Measurements from ENCODE around the gene CYP4F8.

GRCh38 chr19:15643387-15643786 lies 28.4 kb downstream of the CYP4F8 start:
- TF ChIP-seq RXRA (IDR thresholded peaks at IDR 0.05) (peak; percentile 77 to 90), CTCF (IDR thresholded peaks at IDR 0.05; ENCODE audit: low read depth, low read length, missing input control) (no peak), EGR1 (IDR thresholded peaks at IDR 0.05; ENCODE audit: low read depth in 2 of 2) (peak in 1 of 2 donors; percentile 35), SP1 (IDR thresholded peaks at IDR 0.05) (peak; percentile 82), REST (IDR thresholded peaks at IDR 0.05) (peak; percentile 86), YY1 (IDR thresholded peaks at IDR 0.05) (peak; percentile 69), GABPA (IDR thresholded peaks at IDR 0.05 in 1 of 2, conservative IDR thresholded peaks at IDR 0.05 in 1 of 2) (no peak), ATF3 (IDR thresholded peaks at IDR 0.05) (peak; percentile 55), TAF1 (conservative IDR thresholded peaks at IDR 0.05) (no peak), RAD21 (IDR thresholded peaks at IDR 0.05) (peak; percentile 37 to 46), JUND (IDR thresholded peaks at IDR 0.05) (peak; percentile 71 to 87)

Measured in liver (tissue), 3 donors.